ENCODE results near the gene COLEC11.

The COLEC11 gene

GRCh38 chr2:3628800-3629199, 33.9 kb downstream of the COLEC11 start:
- ATAC-seq = no peak
- TF ChIP-seq ZNF70 (CRISPR knock-in tag; IDR thresholded peaks at IDR 0.05) (no peak), PATZ1 (CRISPR knock-in tag; IDR thresholded peaks at IDR 0.05; ENCODE audit: borderline replicate concordance) (no peak), ISL1 (CRISPR knock-in tag; IDR thresholded peaks at IDR 0.05) (no peak), BACH2 (CRISPR knock-in tag; IDR thresholded peaks at IDR 0.05; ENCODE audit: borderline replicate concordance) (no peak), CSDC2 (CRISPR knock-in tag; IDR thresholded peaks at IDR 0.05) (no peak), RARB (CRISPR knock-in tag; IDR thresholded peaks at IDR 0.05) (no peak)

DNA sequence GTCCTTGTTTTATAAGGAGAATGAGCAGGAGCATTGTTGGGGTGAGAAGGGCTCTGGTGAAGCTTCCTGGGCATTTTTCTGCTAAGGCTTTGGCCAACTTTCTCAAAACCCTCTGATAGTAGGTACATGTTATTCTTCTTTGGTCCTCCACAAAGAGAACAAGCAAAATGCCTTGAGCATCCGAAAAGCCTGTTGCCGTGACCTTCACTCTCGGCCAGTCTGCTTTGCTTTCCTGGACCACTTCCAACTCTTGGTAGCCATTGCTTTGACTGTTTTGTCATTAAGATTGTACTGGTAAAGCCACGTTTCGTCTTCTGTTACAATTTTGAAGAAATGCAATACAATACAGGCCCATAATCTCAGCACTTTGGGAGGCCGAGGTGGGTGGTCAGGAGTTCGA, 35.7 kb downstream of the COLEC11 start:
- TF ChIP-seq PPARA (CRISPR knock-in tag; IDR thresholded peaks at IDR 0.05; ENCODE audit: borderline replicate concordance) (no peak), BACH2 (CRISPR knock-in tag; IDR thresholded peaks at IDR 0.05; ENCODE audit: borderline replicate concordance) (no peak), ZNF565 (CRISPR knock-in tag; conservative IDR thresholded peaks at IDR 0.05; ENCODE audit: low read depth) (no peak), OSR1 (CRISPR knock-in tag; IDR thresholded peaks at IDR 0.05) (no peak), PATZ1 (CRISPR knock-in tag; IDR thresholded peaks at IDR 0.05; ENCODE audit: borderline replicate concordance) (no peak), ZC3H10 (CRISPR knock-in tag; IDR thresholded peaks at IDR 0.05) (no peak), RARB (CRISPR knock-in tag; IDR thresholded peaks at IDR 0.05) (no peak)
- TF ChIP-seq, protein P1, sequence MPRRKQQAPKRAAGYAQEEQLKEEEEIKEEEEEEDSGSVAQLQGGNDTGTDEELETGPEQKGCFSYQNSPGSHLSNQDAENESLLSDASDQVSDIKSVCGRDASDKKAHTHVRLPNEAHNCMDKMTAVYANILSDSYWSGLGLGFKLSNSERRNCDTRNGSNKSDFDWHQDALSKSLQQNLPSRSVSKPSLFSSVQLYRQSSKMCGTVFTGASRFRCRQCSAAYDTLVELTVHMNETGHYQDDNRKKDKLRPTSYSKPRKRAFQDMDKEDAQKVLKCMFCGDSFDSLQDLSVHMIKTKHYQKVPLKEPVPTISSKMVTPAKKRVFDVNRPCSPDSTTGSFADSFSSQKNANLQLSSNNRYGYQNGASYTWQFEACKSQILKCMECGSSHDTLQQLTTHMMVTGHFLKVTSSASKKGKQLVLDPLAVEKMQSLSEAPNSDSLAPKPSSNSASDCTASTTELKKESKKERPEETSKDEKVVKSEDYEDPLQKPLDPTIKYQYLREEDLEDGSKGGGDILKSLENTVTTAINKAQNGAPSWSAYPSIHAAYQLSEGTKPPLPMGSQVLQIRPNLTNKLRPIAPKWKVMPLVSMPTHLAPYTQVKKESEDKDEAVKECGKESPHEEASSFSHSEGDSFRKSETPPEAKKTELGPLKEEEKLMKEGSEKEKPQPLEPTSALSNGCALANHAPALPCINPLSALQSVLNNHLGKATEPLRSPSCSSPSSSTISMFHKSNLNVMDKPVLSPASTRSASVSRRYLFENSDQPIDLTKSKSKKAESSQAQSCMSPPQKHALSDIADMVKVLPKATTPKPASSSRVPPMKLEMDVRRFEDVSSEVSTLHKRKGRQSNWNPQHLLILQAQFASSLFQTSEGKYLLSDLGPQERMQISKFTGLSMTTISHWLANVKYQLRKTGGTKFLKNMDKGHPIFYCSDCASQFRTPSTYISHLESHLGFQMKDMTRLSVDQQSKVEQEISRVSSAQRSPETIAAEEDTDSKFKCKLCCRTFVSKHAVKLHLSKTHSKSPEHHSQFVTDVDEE (CRISPR knock-in tag; IDR thresholded peaks at IDR 0.05) = no peak
- TF ChIP-seq, protein P2, sequence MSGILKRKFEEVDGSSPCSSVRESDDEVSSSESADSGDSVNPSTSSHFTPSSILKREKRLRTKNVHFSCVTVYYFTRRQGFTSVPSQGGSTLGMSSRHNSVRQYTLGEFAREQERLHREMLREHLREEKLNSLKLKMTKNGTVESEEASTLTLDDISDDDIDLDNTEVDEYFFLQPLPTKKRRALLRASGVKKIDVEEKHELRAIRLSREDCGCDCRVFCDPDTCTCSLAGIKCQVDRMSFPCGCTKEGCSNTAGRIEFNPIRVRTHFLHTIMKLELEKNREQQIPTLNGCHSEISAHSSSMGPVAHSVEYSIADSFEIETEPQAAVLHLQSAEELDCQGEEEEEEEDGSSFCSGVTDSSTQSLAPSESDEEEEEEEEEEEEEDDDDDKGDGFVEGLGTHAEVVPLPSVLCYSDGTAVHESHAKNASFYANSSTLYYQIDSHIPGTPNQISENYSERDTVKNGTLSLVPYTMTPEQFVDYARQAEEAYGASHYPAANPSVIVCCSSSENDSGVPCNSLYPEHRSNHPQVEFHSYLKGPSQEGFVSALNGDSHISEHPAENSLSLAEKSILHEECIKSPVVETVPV (CRISPR knock-in tag; IDR thresholded peaks at IDR 0.05) = no peak
- TF ChIP-seq, protein P3, sequence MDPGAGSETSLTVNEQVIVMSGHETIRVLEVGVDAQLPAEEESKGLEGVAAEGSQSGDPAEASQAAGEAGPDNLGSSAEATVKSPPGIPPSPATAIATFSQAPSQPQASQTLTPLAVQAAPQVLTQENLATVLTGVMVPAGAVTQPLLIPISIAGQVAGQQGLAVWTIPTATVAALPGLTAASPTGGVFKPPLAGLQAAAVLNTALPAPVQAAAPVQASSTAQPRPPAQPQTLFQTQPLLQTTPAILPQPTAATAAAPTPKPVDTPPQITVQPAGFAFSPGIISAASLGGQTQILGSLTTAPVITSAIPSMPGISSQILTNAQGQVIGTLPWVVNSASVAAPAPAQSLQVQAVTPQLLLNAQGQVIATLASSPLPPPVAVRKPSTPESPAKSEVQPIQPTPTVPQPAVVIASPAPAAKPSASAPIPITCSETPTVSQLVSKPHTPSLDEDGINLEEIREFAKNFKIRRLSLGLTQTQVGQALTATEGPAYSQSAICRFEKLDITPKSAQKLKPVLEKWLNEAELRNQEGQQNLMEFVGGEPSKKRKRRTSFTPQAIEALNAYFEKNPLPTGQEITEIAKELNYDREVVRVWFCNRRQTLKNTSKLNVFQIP (CRISPR knock-in tag; IDR thresholded peaks at IDR 0.05; ENCODE audit: borderline replicate concordance, low read depth) = no peak
- ATAC-seq = no peak

DNA sequence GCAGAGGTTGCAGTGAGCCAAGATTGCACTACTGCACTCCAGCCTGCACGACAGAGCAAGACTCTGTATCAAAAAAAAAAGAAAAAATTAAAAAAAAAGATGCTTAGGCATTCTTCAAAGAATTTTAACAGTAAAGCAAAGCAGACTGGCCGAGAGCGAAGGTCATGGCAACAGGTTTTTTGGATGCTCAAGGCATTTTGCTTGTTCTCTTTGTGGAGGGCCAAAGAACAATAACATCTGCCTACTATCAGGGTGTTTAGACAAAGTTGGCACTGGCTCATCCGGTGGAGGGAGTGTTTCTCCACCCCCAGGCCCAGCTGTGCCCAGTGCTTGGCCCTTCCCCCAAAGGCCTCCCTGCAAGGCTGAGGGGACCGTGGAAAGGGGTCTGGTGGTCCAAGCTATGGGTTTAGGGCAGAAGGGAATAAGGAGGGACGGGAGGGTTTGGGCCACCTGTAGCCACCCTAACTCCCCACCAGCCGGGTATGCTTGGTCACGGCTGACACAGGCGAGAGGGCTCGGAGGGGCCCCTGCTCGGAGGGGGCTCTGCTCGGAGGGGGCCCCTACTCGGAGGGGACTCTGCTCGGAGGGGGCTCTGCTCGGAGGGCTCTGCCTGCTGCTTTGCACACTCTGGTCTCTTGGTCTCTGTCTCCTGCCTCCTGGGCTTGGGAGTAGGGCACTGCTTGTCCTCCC, 36.4 kb downstream of the COLEC11 start:
- no peak for TF ChIP-seq BACH2 (CRISPR knock-in tag; IDR thresholded peaks at IDR 0.05; ENCODE audit: borderline replicate concordance)
- no peak for ATAC-seq

DNA sequence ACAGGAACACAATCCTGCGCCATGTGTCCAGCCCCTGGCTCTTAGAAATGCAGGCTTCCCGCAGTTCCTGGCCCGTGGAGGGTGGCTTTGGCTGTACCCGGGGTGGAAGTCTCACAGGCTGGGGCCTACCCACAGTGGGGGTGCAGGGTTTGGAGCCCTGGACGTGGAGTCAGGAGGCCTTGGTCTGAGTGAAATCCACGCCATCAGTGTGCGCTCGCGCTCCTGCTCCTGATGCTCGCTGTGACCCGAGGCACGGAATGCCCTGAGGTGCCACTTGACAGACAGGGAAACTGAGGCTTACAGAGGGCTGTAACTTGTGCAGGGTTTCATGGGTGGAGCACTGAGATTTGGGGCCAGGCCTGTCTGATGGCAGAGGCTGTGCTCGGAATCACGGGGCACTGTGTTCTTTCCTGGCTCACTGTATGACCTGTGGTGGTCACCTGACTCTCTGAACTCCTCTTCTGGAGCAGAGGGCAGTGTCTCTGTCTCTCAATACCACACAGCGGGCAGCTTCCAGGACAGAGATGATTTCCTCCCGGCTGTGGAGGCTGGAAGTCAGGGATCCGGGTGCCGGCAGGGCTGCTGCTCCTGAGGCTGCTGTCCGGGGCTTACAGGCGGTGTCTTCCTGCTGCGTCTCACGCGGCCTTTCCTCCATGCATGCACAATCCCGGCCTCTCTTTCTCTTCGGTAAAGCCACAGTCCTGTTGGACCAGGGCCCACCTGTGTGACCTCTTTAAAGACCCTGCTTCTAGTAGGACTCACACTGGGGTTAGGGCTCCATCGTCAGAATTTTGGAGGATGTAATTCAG, 37.1 kb downstream of the COLEC11 start:
- no peak for ATAC-seq
- no peak for TF ChIP-seq PATZ1 (CRISPR knock-in tag; IDR thresholded peaks at IDR 0.05; ENCODE audit: borderline replicate concordance)
- TF ChIP-seq, protein P4, sequence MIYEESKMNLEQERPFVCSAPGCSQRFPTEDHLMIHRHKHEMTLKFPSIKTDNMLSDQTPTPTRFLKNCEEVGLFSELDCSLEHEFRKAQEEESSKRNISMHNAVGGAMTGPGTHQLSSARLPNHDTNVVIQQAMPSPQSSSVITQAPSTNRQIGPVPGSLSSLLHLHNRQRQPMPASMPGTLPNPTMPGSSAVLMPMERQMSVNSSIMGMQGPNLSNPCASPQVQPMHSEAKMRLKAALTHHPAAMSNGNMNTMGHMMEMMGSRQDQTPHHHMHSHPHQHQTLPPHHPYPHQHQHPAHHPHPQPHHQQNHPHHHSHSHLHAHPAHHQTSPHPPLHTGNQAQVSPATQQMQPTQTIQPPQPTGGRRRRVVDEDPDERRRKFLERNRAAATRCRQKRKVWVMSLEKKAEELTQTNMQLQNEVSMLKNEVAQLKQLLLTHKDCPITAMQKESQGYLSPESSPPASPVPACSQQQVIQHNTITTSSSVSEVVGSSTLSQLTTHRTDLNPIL (CRISPR knock-in tag; IDR thresholded peaks at IDR 0.05; ENCODE audit: low read depth) = no peak
- no peak for TF ChIP-seq ZFP3 (CRISPR knock-in tag; IDR thresholded peaks at IDR 0.05)
- TF ChIP-seq RARB (CRISPR knock-in tag; IDR thresholded peaks at IDR 0.05) = no peak
- no peak for TF ChIP-seq ZNF8 (CRISPR knock-in tag; IDR thresholded peaks at IDR 0.05)
- TF ChIP-seq GLIS3 (CRISPR knock-in tag; IDR thresholded peaks at IDR 0.05) = no peak
- TF ChIP-seq, protein P2 (CRISPR knock-in tag; IDR thresholded peaks at IDR 0.05) = no peak
- TF ChIP-seq ZFP30 (CRISPR knock-in tag; IDR thresholded peaks at IDR 0.05) = no peak
- TF ChIP-seq ZNF565 (CRISPR knock-in tag; conservative IDR thresholded peaks at IDR 0.05; ENCODE audit: low read depth) = no peak
- no peak for TF ChIP-seq ZC3H10 (CRISPR knock-in tag; IDR thresholded peaks at IDR 0.05)
